ENCODE results near the gene MYH13.

Gene MYH13

GRCh38 chr17:10328971-10329923, 43.6 kb downstream of the MYH13 start:
- Mint-ChIP-seq H3K4me1 (ENCODE audit: low read depth) (no peaks in the 10 kb centered on the region), H3K27me3 (ENCODE audit: low read depth) (no peaks in the 10 kb centered on the region)

GRCh38 chr17:10328206-10328605, 44.6 kb downstream of the MYH13 start:
- H3K36me3 Mint-ChIP-seq (ENCODE audit: low read depth) = no peaks in the 10 kb centered on the region
- H3K4me1 Mint-ChIP-seq (ENCODE audit: low read depth) = no peaks in the 10 kb centered on the region
- no peak overlapping the region for H3K27ac Mint-ChIP-seq
- H3K27me3 Mint-ChIP-seq (ENCODE audit: low read depth) = peaks cover under 1% of the 10 kb centered on the region
- no peak overlapping the region for H3K4me3 Mint-ChIP-seq
- no peak for DNase-seq (ENCODE audit: low spot score)
- no peaks in the 10 kb centered on the region for H3K9me3 Mint-ChIP-seq

More at GRCh38 chr17:10328971-10329923, 43.6 kb downstream of the MYH13 start:
- no peak overlapping the region for H3K27ac Mint-ChIP-seq
- no peaks in the 10 kb centered on the region for H3K36me3 Mint-ChIP-seq (ENCODE audit: low read depth)
- no peaks in the 10 kb centered on the region for H3K9me3 Mint-ChIP-seq
- no peak for DNase-seq (ENCODE audit: low spot score)
- H3K4me3 Mint-ChIP-seq = no peak overlapping the region

GRCh38 chr17:10327640-10328039, 45.2 kb downstream of the MYH13 start:
- Mint-ChIP-seq H3K4me3 (no peak overlapping the region), H3K27ac (no peak overlapping the region), H3K4me1 (ENCODE audit: low read depth) (no peaks in the 10 kb centered on the region), H3K9me3 (no peaks in the 10 kb centered on the region), H3K36me3 (ENCODE audit: low read depth) (no peaks in the 10 kb centered on the region), H3K27me3 (ENCODE audit: low read depth) (peaks cover 5% of the 10 kb centered on the region)
- DNase-seq (ENCODE audit: low spot score) = peak; percentile 60

DNA sequence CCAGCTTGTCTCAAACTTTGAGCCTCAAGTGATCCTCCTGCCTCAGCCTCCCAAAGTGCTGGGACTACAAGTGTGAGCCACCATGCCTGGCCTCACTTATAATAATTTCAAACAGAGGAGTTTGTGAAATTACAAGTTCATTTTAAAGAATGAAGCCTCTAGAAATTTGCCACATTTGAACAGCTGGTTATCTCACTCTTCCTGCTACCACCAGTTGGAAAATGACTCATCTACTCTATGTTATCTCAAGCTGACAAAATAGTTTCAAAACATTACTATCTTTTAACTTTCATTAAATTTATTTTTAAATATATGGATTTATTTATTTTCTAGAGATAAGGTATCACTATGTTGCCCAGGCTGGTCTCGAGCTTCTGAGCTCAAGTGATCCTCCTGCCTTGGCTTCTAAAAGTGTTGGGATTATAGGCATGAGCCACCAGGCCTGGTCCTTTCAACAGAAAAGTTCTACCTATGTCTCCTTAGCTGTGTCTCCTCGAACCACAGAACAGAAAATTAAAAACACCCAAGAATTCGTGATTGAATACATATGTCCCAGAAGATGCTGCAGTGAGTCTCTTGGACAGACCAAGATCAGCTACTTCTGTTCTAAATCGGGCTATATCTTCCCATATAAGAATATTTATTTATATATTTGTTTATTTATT, 47.6 kb downstream of the MYH13 start:
- Mint-ChIP-seq H3K27me3 (ENCODE audit: low read depth) (peaks cover 5% of the 10 kb centered on the region), H3K36me3 (ENCODE audit: low read depth) (no peaks in the 10 kb centered on the region), H3K27ac (no peak overlapping the region), H3K9me3 (no peaks in the 10 kb centered on the region), H3K4me3 (no peak overlapping the region), H3K4me1 (ENCODE audit: low read depth) (peaks cover 7% of the 10 kb centered on the region)
- no peak for DNase-seq (ENCODE audit: low spot score)

DNA sequence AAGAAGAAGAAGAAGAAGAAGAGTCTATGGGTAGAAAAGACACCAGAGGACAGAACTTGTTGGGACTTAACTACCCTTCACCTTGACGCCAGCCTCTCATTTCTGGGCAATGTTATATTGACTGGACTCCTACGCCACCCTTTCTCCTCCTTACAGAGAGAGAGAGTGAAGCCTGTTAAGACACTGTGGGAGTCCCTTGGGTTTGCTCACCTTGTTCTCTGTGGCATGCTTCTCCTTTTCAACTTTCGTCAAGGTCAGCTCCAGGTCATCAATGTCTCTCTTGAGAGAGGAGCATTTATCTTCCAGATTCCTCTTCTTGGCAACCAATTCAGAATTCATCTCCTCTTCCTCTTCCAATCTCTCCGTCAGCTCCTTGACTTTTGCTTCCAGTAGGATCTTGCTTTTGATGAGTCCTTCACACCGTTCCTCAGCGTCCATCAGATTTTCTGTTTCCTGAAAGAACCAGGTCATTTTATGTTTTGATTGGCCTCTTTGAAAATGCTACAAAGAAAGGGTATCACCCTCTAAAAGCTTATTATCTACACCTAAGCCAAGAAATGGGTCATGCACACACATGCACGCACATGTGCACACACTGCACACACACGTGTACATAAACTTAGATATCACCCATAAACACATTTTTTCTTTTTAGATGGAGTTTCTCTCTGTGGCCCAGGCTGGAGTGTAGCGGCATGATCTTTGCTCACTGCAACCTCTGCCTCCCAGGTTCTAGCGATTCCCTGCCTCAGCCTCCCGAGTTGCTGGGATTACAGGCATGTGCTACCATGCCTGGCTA, 48.8 kb downstream of the MYH13 start:
- H3K27me3 Mint-ChIP-seq (ENCODE audit: low read depth) = peaks cover 5% of the 10 kb centered on the region
- H3K36me3 Mint-ChIP-seq (ENCODE audit: low read depth) = no peaks in the 10 kb centered on the region
- no peak overlapping the region for H3K4me3 Mint-ChIP-seq
- H3K9me3 Mint-ChIP-seq = no peaks in the 10 kb centered on the region
- DNase-seq (ENCODE audit: low spot score) = no peak
- H3K4me1 Mint-ChIP-seq (ENCODE audit: low read depth) = peaks cover 7% of the 10 kb centered on the region
- no peak overlapping the region for H3K27ac Mint-ChIP-seq

DNA sequence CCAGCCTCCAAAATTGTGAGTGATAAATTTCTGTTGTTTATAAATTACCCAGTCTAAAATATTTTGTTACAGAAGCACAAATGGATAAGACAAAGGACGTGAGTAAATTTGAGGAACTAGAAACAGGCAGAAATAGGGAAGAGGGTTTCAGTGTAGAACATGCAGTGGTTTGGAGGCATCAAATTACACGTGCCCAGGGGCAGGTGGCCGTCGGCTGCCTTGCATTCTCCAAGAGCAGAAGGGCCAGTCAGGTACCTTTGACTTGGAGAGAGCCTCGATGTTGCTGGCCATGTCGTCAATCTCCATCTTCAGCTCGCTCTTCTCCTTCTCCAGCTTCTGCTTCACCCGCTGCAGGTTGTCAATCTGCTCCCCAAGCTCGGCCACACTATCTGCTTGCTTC, 54.3 kb downstream of the MYH13 start:
- no peak overlapping the region for H3K27ac Mint-ChIP-seq
- no peak overlapping the region for H3K4me3 Mint-ChIP-seq
- peaks cover 7% of the 10 kb centered on the region for H3K27me3 Mint-ChIP-seq (ENCODE audit: low read depth)
- H3K36me3 Mint-ChIP-seq (ENCODE audit: low read depth) = no peaks in the 10 kb centered on the region
- H3K4me1 Mint-ChIP-seq (ENCODE audit: low read depth) = peaks cover 12% of the 10 kb centered on the region
- DNase-seq (ENCODE audit: low spot score) = no peak
- H3K9me3 Mint-ChIP-seq = no peaks in the 10 kb centered on the region

DNA sequence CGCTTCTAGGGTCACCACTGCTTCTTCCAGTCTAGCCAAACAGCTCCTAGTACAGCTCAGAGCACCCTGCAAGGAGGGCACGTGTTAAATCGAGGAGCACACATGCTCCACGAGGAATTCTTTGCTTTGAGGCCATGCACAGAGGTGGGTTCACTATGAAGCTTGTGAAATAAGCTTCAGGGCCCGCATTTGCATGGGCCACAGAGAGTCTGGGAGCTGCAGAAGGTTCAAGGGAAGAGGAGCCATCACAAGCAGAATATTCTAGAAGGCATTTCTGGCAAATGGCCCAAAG, 55.3 kb downstream of the MYH13 start:
- H3K27ac Mint-ChIP-seq = no peak overlapping the region
- peaks cover 12% of the 10 kb centered on the region for H3K4me1 Mint-ChIP-seq (ENCODE audit: low read depth)
- no peak overlapping the region for H3K4me3 Mint-ChIP-seq
- DNase-seq (ENCODE audit: low spot score) = no peak
- H3K27me3 Mint-ChIP-seq (ENCODE audit: low read depth) = peaks cover 2% of the 10 kb centered on the region
- H3K36me3 Mint-ChIP-seq (ENCODE audit: low read depth) = no peaks in the 10 kb centered on the region
- no peaks in the 10 kb centered on the region for H3K9me3 Mint-ChIP-seq

DNA sequence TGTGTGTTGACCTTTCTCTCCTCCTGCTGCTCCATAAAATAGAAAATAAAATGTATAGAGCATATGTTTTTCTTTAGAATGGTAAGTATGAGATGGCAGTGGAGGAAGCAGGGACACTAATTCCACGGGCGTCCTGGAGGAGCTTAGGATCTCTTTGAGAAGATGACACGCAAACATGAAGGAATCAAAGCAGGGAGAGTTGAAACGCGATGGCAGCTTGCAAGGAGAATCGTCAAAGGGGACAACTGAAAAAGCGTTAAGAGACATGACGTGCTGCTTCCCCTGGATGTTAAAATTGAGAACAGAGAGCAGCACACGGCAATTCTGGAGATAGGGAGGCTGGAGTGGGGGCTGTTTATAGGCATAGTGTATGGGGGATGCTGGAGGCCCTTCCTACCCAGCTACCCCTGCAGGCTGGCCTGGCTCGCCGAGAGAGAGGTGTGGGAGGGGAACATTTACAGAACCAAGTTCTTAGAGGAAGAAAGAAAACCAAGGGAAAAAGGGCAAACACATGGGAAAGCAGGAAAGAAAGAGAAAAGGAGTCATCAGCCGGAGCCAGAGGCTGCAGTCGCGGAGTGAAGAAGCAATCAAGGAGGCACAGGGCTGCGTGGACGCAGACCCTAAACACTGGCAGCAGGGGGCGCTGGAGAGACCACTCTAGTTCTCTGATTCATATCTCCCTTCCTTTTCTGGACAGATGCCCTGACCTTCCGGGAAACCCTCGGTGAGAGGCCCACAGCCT, 55.8 kb downstream of the MYH13 start:
- H3K27me3 Mint-ChIP-seq (ENCODE audit: low read depth) = peaks cover 2% of the 10 kb centered on the region
- H3K36me3 Mint-ChIP-seq (ENCODE audit: low read depth) = no peaks in the 10 kb centered on the region
- peaks cover 12% of the 10 kb centered on the region for H3K4me1 Mint-ChIP-seq (ENCODE audit: low read depth)
- no peaks in the 10 kb centered on the region for H3K9me3 Mint-ChIP-seq
- H3K27ac Mint-ChIP-seq = no peak overlapping the region
- DNase-seq (ENCODE audit: low spot score) = peak; percentile 23
- H3K4me3 Mint-ChIP-seq = no peak overlapping the region

GRCh38 chr17:10314329-10314728, 58.5 kb downstream of the MYH13 start:
- H3K27ac Mint-ChIP-seq = no peak overlapping the region
- H3K4me1 Mint-ChIP-seq (ENCODE audit: low read depth) = peaks cover 5% of the 10 kb centered on the region
- no peaks in the 10 kb centered on the region for H3K36me3 Mint-ChIP-seq (ENCODE audit: low read depth)
- no peaks in the 10 kb centered on the region for H3K9me3 Mint-ChIP-seq
- no peak overlapping the region for H3K4me3 Mint-ChIP-seq
- H3K27me3 Mint-ChIP-seq (ENCODE audit: low read depth) = peaks cover 2% of the 10 kb centered on the region
- DNase-seq (ENCODE audit: low spot score) = no peak

DNA sequence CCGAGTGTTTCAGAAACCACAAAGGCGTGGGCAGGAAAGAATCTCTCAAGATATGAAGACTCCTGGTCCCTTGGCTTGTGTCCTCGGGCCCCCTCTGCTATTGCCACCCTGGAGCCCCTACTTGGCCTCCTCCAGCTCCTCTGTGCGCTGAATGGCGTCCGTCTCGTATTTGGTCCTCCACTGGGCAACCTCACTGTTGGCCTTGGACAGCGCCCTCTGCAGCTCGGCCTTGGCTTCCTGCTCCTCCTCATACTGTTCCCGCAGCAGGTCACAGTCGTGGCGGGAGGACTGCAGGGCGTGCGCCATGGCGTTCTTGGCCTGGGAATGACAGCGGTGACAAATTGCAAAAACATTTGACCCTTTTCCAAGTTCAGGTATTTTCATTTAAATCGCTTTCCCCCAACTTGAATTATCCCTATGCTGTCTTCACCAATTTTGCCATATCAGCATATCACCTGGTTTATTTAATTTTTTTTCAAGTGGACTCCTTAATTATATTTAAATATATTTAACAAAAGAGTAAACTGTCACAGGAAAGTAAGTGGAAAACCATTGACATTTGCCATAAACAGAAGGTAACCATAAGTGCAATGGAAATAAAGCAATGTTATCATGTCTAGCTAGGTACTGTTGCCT, 59.7 kb downstream of the MYH13 start:
- Mint-ChIP-seq H3K27me3 (ENCODE audit: low read depth) (no peaks in the 10 kb centered on the region), H3K36me3 (ENCODE audit: low read depth) (no peaks in the 10 kb centered on the region), H3K4me3 (no peak overlapping the region), H3K4me1 (ENCODE audit: low read depth) (peaks cover 5% of the 10 kb centered on the region), H3K9me3 (no peaks in the 10 kb centered on the region), H3K27ac (no peak overlapping the region)
- no peak for DNase-seq (ENCODE audit: low spot score)

DNA sequence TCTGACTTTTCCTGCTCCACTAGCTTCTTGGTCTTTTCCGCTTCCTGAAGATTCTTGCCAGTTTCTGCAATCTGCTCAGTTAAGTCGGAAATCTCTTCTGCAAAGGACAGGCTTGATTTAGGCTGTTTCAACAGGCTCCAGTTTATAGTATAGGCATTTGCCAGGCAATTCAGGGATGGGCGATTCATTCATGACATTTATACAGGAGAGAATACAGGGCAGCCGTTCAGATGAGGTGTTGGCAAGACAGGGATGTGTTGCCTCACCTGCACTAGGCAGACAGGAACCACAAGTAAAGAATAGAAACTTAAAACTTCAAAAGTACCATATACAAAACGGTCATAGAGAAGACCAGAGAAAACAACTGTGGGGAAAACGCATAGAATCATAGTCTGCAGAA, 61.7 kb downstream of the MYH13 start:
- no peak overlapping the region for H3K27ac Mint-ChIP-seq
- H3K4me1 Mint-ChIP-seq (ENCODE audit: low read depth) = no peaks in the 10 kb centered on the region
- H3K36me3 Mint-ChIP-seq (ENCODE audit: low read depth) = no peaks in the 10 kb centered on the region
- no peaks in the 10 kb centered on the region for H3K27me3 Mint-ChIP-seq (ENCODE audit: low read depth)
- no peaks in the 10 kb centered on the region for H3K9me3 Mint-ChIP-seq
- no peak overlapping the region for H3K4me3 Mint-ChIP-seq
- no peak for DNase-seq (ENCODE audit: low spot score)

DNA sequence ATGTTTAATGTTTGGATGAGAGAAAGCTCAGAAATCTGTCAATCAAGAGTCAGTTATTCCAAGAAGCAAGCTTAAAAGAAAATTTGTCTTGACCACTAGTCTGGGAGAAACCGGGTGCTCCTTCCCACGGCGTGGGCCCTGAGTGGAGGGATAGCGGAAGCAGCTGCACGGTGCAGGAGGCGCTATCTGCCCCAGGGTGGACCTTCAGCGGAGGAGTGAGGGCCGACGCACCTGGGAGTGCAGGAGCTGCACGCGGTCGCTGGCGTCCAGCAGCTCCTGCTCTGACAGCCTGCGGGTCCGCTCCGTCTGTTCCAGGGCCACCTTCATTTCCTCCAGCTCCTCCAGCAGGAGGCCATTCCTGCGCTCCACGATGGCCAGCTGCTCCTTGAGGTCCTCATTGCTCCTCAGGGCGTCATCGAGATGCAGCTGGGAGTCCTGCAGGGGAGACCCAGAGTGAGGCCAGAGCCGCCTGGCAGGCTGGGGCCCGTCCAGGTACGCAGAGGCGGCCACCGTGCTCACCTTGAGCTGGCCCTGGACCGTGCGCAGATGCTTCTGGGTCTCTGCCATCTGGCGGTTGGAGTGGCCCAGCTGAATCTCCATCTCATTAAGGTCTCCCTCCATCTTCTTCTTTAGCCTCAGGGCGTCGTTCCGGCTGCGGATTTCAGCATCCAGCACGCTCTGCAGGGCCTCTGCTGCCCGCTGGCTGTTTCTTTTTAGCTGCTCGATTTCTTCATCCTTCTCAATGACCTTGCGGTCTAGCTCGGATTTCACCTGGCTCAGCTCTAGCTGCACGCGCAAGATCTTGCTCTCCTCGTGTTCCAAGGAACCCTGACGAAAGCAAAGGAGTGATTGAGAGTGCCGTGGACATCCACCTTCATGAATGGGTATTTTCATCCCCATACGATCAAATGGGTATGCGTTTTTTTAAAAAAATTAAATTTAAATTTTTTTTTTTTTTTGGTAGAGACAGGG, 63.5 kb downstream of the MYH13 start:
- Mint-ChIP-seq H3K27me3 (ENCODE audit: low read depth) (no peaks in the 10 kb centered on the region), H3K4me1 (ENCODE audit: low read depth) (no peaks in the 10 kb centered on the region), H3K9me3 (no peaks in the 10 kb centered on the region), H3K27ac (no peak overlapping the region), H3K4me3 (no peak overlapping the region), H3K36me3 (ENCODE audit: low read depth) (no peaks in the 10 kb centered on the region)
- DNase-seq (ENCODE audit: low spot score) = no peak

Data from T-helper 2 cell treated with Interferon-gamma antibody and Interleukin-4, amounts not matched to agents 5 μg/mL and 100 μg/mL, for 36 hours (primary cell).